RWPE2 (cell line): ENCODE results near the gene LDHAL6A.

ENCODE experiments used
- ATAC-seq: fragments of 200-7000 bp; cut with Tn5 transposase; 3 replicates; pipeline ENCODE4 v1.9.1; 2021; ENCODE audit warnings: low read depth
- DNase-seq: peaks from one replicate; pipeline ENCODE4 v3.0.0-alpha.2; 2020; ENCODE audit warnings: low spot score
- H3K27ac ChIP-seq: fragments of 450-650 bp; 2 replicates; pipeline ENCODE4 v1.5.1; 2017; ENCODE audit warnings: mild to moderate bottlenecking; ENCODE audit not compliant: poor library complexity, severe bottlenecking
- H3K27me3 ChIP-seq: fragments of 250-450 bp; sonication (Bioruptor Pico); 2 replicates; pipeline ENCODE4 v1.5.1; 2021; ENCODE audit warnings: mild to moderate bottlenecking, moderate library complexity; ENCODE audit not compliant: insufficient read depth, poor library complexity, severe bottlenecking
- H3K36me3 ChIP-seq: fragments of 250-450 bp; sonication (Bioruptor Pico); 2 replicates; pipeline ENCODE4 v1.5.1; 2020; ENCODE audit warnings: low read depth, mild to moderate bottlenecking, moderate library complexity
- H3K4me1 ChIP-seq: fragments of 250-450 bp; sonication (Bioruptor Pico); 2 replicates; pipeline ENCODE4 v1.5.1; 2021; ENCODE audit warnings: mild to moderate bottlenecking, moderate library complexity; ENCODE audit not compliant: insufficient read depth, poor library complexity, severe bottlenecking
- H3K4me3 ChIP-seq: fragments of 250-450 bp; sonication (Bioruptor Pico); 2 replicates; pipeline ENCODE4 v1.5.1; 2021; ENCODE audit warnings: mild to moderate bottlenecking, moderate library complexity; ENCODE audit not compliant: severe bottlenecking
- H3K9me3 ChIP-seq: fragments of 250-450 bp; sonication (Bioruptor Pico); 2 replicates; pipeline ENCODE4 v1.5.1; 2021; ENCODE audit warnings: mild to moderate bottlenecking, moderate library complexity; ENCODE audit not compliant: severe bottlenecking
- CTCF ChIP-seq: fragments of 450-650 bp; IDR thresholded peaks from one replicate; pipeline ENCODE4 v1.5.1; 2017; ENCODE audit warnings: mild to moderate bottlenecking, moderate library complexity; ENCODE audit not compliant: poor library complexity, severe bottlenecking

LDHAL6A gene

GRCh38 chr11:18492888-18493287 lies 37.2 kb downstream of the LDHAL6A start:
- peaks cover 26% of the 10 kb centered on the region for H3K4me1 ChIP-seq
- DNase-seq, result no peak
- H3K27me3 ChIP-seq, result no peaks in the 10 kb centered on the region
- H3K9me3 ChIP-seq, result no peaks in the 10 kb centered on the region
- H3K27ac ChIP-seq, result peak overlapping the region; percentile 22
- H3K4me3 ChIP-seq, result no peak overlapping the region
- no peak for TF ChIP-seq CTCF
- peaks cover 54% of the 10 kb centered on the region for H3K36me3 ChIP-seq
- peak; percentile 14; the same call in 1 of the 3 replicates for ATAC-seq

GRCh38 chr11:18493310-18493709 lies 37.7 kb downstream of the LDHAL6A start:
- no peaks in the 10 kb centered on the region for H3K9me3 ChIP-seq
- H3K36me3 ChIP-seq, result peaks cover 59% of the 10 kb centered on the region
- DNase-seq (no peak), ATAC-seq (peak; percentile 65)
- peaks cover 26% of the 10 kb centered on the region for H3K4me1 ChIP-seq
- H3K27ac ChIP-seq, result peak overlapping the region; percentile 22
- no peak for TF ChIP-seq CTCF
- H3K27me3 ChIP-seq, result no peaks in the 10 kb centered on the region
- no peak overlapping the region for H3K4me3 ChIP-seq

- TF ChIP-seq CTCF, result no peak
- H3K9me3 ChIP-seq, result no peaks in the 10 kb centered on the region
- peaks cover 26% of the 10 kb centered on the region for H3K4me1 ChIP-seq
Observed at GRCh38 chr11:18495271-18495670, 39.6 kb downstream of the LDHAL6A start.

GRCh38 chr11:18495703-18496102 lies 40.0 kb downstream of the LDHAL6A start:
- no peak for ATAC-seq
- Histone ChIP-seq H3K27me3 (no peaks in the 10 kb centered on the region), H3K4me3 (no peak overlapping the region), H3K36me3 (peaks cover 67% of the 10 kb centered on the region), H3K4me1 (peaks cover 26% of the 10 kb centered on the region), H3K27ac (no peak overlapping the region), H3K9me3 (no peaks in the 10 kb centered on the region)
- TF ChIP-seq CTCF, result no peak
- no peak for DNase-seq

More at GRCh38 chr11:18495271-18495670, 39.6 kb downstream of the LDHAL6A start:
- ATAC-seq (no peak), DNase-seq (no peak)
- Histone ChIP-seq H3K27me3 (no peaks in the 10 kb centered on the region), H3K27ac (no peak overlapping the region), H3K36me3 (peaks cover 67% of the 10 kb centered on the region), H3K4me3 (no peak overlapping the region)

- TF ChIP-seq CTCF, result no peak
- Histone ChIP-seq H3K4me1 (peaks cover 14% of the 10 kb centered on the region), H3K4me3 (no peak overlapping the region), H3K27ac (no peak overlapping the region), H3K27me3 (no peaks in the 10 kb centered on the region), H3K36me3 (peaks cover 69% of the 10 kb centered on the region), H3K9me3 (no peaks in the 10 kb centered on the region)
- DNase-seq, result no peak
- no peak for ATAC-seq
Observed at GRCh38 chr11:18498039-18498438, 42.4 kb downstream of the LDHAL6A start.
